IPS-18a (cell line): ENCODE measurements around the gene ITPRIP.

Experiments used
- H3K27ac ChIP-seq: one replicate; pipeline ENCODE4 v1.5.1; 2013; ENCODE audit warnings: low read length
- H3K27me3 ChIP-seq: one replicate; pipeline ENCODE4 v1.6.1; 2013; ENCODE audit warnings: mild to moderate bottlenecking, low read length; ENCODE audit not compliant: control insufficient read depth, insufficient read depth
- H3K36me3 ChIP-seq: one replicate; pipeline ENCODE4 v1.6.1; 2013; ENCODE audit warnings: low read depth, low read length; ENCODE audit not compliant: control insufficient read depth
- H3K4me1 ChIP-seq: one replicate; pipeline ENCODE4 v1.6.1; 2013; ENCODE audit warnings: low read depth, low read length; ENCODE audit not compliant: control insufficient read depth
- H3K4me3 ChIP-seq: one replicate; pipeline ENCODE4 v1.5.1; 2013; ENCODE audit warnings: low read length
- H3K9ac ChIP-seq: one replicate; pipeline ENCODE4 v1.6.1; 2013; ENCODE audit warnings: mild to moderate bottlenecking, low read length, moderate library complexity
- H3K9me3 ChIP-seq: one replicate; pipeline ENCODE4 v1.6.1; 2013; ENCODE audit warnings: low read depth, low read length; ENCODE audit not compliant: control insufficient read depth

ITPRIP gene

DNA sequence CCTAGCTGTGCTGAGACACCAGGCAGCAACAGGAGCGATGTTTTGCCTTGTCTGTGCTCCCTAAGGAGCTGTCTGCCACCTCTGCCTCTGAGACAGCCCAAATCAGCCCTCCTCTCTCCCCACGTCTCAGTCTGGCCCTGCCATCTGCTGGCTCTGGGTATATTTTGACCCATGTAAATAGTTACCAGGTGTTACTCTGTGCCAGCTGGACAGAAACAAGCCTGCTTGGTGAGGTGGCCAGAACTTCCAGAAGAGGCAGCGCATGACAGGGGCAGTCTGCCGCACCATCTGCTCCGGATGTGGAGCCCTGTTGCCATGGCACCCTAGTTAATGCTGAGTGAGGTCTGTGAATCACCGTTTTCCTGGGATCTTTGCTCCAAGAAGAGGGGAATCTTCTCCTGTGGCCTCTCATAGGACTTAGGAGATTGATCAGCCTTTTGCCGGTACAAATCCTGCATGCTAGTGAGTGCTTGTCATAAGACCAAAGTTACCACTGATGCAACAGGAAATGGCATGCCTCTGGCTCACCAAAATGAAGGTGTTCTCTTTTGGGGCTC is 37.5 kb downstream of the ITPRIP start:
- no peaks in the 10 kb centered on the region for H3K27me3 ChIP-seq

DNA sequence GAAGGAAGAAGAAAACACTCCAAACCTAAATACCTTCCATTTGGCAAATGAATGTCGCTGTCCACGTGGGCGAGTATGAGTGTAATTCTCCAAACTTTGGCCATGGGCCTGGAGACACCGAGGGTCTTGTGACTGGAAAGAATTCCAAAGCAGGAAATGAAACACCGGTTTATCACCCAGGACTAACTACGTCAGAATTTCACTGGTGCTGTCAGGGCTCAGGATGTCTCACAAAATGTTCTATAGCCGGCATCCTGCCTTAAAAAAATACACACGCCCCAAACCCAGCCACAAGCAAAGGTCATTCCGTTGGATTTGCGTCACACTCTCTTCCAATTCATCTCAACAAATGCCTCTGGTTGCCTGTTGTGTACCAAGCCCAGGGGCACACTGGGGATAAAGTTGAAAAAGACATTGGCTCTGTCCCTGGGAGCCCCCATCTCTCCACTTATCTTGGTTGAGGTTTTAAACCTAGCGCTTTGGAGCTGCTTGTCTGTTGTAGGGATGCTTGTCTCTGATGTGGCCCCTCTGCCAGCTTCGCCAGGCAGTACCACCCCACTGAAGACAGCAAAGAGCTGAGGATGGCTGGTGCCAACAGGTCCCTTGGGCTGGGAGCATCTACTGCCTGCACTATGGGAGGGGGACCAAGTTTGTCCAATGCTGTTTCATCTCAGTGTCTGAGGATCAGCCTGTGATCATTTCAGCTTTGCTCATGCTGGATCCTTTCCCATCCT is 38.1 kb downstream of the ITPRIP start:
- Histone ChIP-seq H3K36me3 (no peaks in the 10 kb centered on the region), H3K27me3 (no peaks in the 10 kb centered on the region), H3K4me1 (no peaks in the 10 kb centered on the region), H3K4me3 (no peak overlapping the region), H3K9me3 (peaks cover 4% of the 10 kb centered on the region), H3K27ac (no peak overlapping the region), H3K9ac (no peak overlapping the region)

More for the DNA sequence above, 37.5 kb downstream of the ITPRIP start:
- peaks cover 4% of the 10 kb centered on the region for H3K9me3 ChIP-seq
- H3K36me3 ChIP-seq = no peaks in the 10 kb centered on the region
- H3K4me1 ChIP-seq = peaks cover 2% of the 10 kb centered on the region
- H3K27ac ChIP-seq = no peak overlapping the region
- H3K4me3 ChIP-seq = no peak overlapping the region
- H3K9ac ChIP-seq = no peak overlapping the region

DNA sequence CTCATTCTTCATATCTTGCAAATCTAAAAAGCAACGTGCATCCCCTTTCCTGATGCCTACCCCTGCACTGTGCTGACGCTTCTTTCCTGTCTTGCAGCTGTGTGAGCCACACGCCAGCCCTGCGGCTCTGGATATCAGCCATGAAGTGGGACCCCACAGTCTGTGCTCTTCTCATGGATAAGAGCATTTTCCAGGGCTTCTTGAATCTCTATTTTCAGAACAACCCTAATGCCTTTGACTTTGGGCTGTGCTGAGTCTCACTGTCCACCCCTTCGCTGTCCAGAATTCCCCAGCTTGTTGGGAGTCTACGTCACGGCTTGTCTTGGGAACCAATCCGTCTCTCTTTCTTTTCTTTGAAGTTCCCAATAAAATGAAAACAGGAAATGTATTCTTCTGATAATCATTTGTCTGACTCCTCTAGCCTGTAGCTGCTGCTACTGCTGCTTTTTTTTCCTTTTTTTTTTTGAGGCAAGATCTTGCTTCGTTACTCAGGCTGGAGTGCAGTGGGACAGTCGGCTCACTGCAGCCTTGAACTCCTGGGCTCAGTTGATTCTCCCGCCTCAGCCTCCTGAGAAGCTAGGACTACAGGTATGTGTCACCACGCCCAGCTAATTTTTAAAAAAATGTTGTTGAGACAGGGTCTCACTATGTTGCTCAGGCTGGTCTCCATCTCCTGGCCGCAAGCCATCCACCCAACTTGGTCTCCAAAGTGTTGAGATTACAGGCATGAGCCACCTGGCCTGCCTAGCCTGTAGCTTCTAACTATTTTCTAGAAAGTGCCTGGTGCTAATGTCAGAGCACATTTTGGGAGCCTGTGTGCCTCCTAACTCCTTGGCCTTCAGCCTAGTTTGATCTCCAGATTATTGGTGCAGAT is 39.0 kb downstream of the ITPRIP start:
- no peak overlapping the region for H3K4me3 ChIP-seq
- H3K9ac ChIP-seq = no peak overlapping the region
- H3K36me3 ChIP-seq = no peaks in the 10 kb centered on the region
- H3K27ac ChIP-seq = no peak overlapping the region
- no peaks in the 10 kb centered on the region for H3K27me3 ChIP-seq
- no peaks in the 10 kb centered on the region for H3K4me1 ChIP-seq
- peaks cover 4% of the 10 kb centered on the region for H3K9me3 ChIP-seq

DNA sequence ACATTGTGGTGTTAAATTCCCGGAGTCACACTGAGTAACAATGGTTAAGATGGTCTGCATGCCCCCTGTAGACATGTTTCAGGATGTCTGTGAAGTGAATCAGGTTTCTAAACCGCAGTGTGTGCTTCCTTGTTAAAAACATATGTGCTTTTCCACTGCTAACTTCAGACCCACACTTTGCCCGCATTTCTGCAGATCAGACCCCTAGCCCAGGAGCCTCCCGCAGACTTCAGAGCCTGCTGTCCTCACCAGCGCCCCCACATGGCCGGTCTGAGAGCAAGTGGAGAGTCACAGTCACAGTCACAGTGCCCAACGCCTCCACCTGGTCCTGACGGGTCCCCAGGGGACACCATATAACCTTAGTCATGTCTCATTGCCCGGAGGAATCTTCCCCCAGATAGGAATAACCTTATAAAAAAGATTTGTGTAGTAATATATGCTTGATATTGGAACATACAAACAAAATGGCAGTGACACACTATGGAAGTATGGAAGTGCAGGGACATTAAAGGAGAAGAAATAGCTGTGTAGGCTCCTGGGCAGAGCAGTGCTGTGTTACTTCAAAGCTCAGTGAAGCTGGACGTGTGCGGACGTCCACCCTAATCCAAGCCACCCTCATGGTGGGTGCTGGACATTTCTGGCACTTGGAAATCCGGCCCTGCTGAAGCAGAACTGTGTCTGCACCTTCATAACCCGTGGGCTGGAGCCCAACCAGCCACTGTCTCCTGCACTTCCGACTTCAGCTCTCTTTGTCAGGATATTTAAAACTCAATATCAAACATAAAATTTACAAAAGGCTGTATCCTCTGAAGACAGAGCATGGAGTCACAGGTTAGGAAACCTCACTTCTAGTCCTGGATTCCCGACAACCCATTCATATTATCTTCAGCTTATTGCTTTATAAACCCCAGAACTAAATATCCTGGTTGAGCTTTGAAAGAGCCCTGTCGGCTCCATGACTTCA is 40.3 kb downstream of the ITPRIP start:
- Histone ChIP-seq H3K4me1 (no peaks in the 10 kb centered on the region), H3K9me3 (no peaks in the 10 kb centered on the region), H3K27me3 (no peaks in the 10 kb centered on the region), H3K36me3 (no peaks in the 10 kb centered on the region), H3K27ac (no peak overlapping the region), H3K9ac (no peak overlapping the region), H3K4me3 (no peak overlapping the region)

DNA sequence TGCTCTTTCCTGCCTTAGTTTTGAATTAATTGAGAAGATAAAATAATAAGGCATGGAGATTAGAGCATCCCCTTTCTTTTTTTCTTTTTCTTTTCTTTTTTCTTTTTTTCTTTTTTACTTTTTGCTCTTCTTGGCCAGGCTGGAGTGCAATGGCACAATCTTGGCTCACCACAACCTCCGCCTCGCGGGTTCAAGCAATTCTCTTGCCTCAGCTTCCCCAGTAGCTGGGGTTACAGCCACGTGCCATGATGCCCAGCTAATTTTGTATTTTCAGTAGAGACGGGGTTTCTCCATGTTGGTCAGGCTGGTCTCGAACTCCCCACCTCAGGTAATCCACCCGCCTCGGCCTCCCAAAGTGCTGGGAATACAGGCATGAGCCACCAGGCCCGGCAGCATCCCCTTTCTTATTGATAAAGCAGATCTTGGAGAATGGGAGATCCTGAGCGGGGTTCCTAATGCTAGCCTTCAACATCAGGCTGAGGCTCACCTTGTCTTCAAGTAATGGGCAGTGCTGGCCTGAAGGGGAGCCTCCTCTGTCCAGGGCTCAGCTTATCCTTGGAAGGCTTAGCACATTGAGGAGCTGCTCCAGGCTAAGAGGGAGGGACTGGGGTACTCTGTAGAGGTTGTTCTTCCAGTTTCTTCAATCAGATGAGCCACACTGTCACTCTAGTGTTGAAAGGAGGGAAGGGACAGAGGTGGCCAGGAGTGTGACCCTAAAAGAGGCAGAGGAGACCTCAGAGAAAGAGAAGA is 41.4 kb downstream of the ITPRIP start:
- H3K27ac ChIP-seq = no peak overlapping the region
- H3K4me1 ChIP-seq = peaks cover 1% of the 10 kb centered on the region
- no peak overlapping the region for H3K9ac ChIP-seq
- H3K4me3 ChIP-seq = no peak overlapping the region
- no peaks in the 10 kb centered on the region for H3K36me3 ChIP-seq
- no peaks in the 10 kb centered on the region for H3K9me3 ChIP-seq
- H3K27me3 ChIP-seq = no peaks in the 10 kb centered on the region

DNA sequence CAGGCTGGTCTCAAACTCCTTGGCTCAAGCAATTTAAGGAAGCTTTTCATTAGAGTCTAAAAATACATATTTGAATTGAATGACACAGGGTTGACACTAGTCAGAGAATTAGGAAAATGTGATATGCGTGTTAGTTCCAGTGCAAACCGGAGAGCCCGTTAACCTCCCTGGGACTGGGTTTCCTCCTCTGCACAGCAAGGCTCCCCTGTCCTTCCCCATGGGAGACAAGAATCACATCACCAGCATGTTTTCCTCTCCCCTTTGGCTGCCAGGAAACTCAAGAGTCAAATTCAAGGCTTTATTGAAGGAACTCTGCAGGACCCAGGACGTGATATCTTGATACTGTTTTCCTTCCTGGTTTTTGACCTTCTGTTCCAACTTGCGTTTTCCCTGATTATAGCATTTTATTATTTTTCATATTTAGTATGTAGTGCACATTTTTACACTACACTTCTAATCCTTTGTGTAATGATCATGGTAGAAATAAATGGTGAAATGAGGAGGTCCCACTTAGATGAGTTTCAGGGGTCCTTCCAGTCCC is 44.4 kb downstream of the ITPRIP start:
- Histone ChIP-seq H3K27ac (no peak overlapping the region), H3K4me3 (no peak overlapping the region)

DNA sequence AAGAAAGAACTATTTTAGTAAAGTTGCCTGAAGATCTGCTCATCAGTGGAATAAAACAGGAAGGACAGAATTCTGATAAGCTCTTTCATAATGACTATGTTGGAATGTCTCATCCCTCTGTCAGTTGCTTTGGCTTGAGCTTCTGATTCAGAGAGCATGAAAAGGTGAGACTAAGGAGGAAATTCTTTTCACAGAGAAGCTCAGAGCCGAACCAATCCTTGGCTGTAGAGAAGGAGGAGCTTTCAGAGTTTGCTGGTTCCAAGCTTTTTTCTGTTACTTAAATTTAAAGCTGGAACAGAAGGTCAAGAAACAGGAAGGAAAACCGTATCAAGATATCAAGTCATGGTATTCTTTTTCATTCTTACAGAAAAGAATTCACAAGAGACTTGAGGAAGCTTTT is 45.3 kb downstream of the ITPRIP start:
- H3K9ac ChIP-seq = no peak overlapping the region
- peaks cover 5% of the 10 kb centered on the region for H3K4me1 ChIP-seq
- no peaks in the 10 kb centered on the region for H3K36me3 ChIP-seq
- H3K27ac ChIP-seq = no peak overlapping the region
- no peak overlapping the region for H3K4me3 ChIP-seq
- H3K9me3 ChIP-seq = no peaks in the 10 kb centered on the region
- peaks cover 8% of the 10 kb centered on the region for H3K27me3 ChIP-seq

More for the DNA sequence above, 44.4 kb downstream of the ITPRIP start:
- Histone ChIP-seq H3K9me3 (no peaks in the 10 kb centered on the region), H3K4me1 (peaks cover 5% of the 10 kb centered on the region), H3K9ac (no peak overlapping the region), H3K27me3 (peaks cover 8% of the 10 kb centered on the region), H3K36me3 (no peaks in the 10 kb centered on the region)

DNA sequence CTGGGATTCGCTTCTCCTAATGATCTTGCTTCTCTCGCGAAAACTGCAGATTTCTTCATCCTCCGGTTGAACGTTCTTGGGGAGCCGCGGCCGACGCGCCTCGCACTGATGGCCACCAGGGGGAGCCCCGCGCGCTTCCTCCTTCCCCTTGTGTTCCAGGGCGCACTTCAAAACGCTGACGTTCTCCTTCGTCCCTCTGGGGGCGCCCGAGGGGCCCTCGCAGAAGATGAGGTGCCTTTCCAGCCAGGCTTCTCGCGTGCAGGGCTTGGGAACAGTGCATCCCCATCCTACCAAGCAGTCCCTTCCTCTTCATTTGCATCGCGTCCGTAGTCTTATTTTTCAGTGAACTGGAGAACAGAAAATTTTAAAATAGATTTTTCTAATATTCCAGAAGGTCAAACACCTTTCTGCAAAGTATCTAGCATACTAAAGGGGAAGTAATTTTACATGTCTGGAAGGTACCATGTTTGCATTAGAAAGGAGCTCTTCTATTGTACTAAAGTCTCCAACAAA is 46.8 kb downstream of the ITPRIP start:
- no peaks in the 10 kb centered on the region for H3K36me3 ChIP-seq
- peak overlapping the region; percentile 36 for H3K4me3 ChIP-seq
- no peak overlapping the region for H3K27ac ChIP-seq
- H3K27me3 ChIP-seq = peaks cover 8% of the 10 kb centered on the region
- H3K9me3 ChIP-seq = no peaks in the 10 kb centered on the region
- no peak overlapping the region for H3K9ac ChIP-seq
- H3K4me1 ChIP-seq = peaks cover 5% of the 10 kb centered on the region

DNA sequence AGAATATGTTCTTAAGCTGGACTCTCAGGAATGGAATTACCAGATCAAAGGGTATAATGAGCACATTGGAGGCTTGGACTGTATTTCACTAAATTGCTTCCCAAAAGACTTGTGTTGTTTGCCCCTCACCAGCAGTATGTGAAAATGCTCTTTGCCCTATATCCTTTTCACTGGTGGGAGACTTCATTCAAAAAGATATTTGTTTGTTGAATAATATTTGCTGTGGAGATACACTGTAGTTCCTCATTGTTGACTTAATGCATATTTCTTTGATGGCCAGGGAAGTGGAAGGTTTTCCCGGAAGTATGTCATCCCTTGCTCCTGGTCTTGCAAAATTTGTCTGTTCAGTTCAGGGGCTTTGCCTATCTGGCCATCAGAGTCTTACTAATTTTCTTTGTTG is 49.9 kb downstream of the ITPRIP start:
- Histone ChIP-seq H3K36me3 (no peaks in the 10 kb centered on the region), H3K4me1 (peaks cover 5% of the 10 kb centered on the region), H3K9ac (no peak overlapping the region), H3K9me3 (no peaks in the 10 kb centered on the region), H3K4me3 (no peak overlapping the region), H3K27ac (no peak overlapping the region), H3K27me3 (peaks cover 8% of the 10 kb centered on the region)

DNA sequence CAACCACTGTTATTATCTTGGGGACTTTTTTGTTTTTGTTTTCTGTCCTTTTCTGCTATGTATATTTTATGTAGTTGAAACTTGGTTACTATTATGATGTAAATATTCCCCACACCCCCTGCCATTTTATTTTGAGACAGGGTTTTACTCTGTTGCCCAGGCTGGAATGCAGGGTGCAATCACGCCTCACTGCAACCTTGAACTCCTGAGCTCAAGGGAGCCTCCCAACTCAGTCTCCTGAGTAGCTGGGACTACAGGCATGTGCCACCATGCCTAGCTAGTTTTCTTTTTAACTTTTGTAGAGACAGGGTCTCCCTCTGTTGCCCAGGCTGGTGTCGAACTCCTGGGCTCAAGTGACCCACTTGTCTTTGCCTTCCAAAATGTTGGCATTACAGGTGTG is 51.3 kb downstream of the ITPRIP start:
- peaks cover 4% of the 10 kb centered on the region for H3K4me1 ChIP-seq
- H3K4me3 ChIP-seq = no peak overlapping the region
- no peaks in the 10 kb centered on the region for H3K36me3 ChIP-seq
- no peaks in the 10 kb centered on the region for H3K9me3 ChIP-seq
- no peak overlapping the region for H3K9ac ChIP-seq
- H3K27me3 ChIP-seq = peaks cover 8% of the 10 kb centered on the region
- no peak overlapping the region for H3K27ac ChIP-seq
